WERI-Rb-1 (cell line): Measurements from ENCODE around the gene NUDT8.

Experiments used
- DNase-seq: peaks from one replicate; pipeline ENCODE4 v3.0.0-alpha.2; 2020
- H3K27ac ChIP-seq: fragments of 250-450 bp; sonication (Bioruptor Pico); 2 replicates; pipeline ENCODE4 v1.5.1; 2020; ENCODE audit warnings: mild to moderate bottlenecking, moderate library complexity
- H3K27me3 ChIP-seq: fragments of 250-450 bp; sonication (Bioruptor Pico); 2 replicates; pipeline ENCODE4 v1.5.1; 2021; ENCODE audit warnings: mild to moderate bottlenecking, low read depth, moderate library complexity; ENCODE audit not compliant: insufficient read depth, severe bottlenecking
- H3K36me3 ChIP-seq: fragments of 250-450 bp; sonication (Bioruptor Pico); 2 replicates; pipeline ENCODE4 v1.5.1; 2020; ENCODE audit warnings: mild to moderate bottlenecking, moderate library complexity
- H3K4me3 ChIP-seq: 2 replicates; pipeline ENCODE4 v1.5.1; 2011; ENCODE audit warnings: low read depth, mild to moderate bottlenecking, control low read depth, low read length
- H3K9me3 ChIP-seq: fragments of 250-450 bp; sonication (Bioruptor Pico); 2 replicates; pipeline ENCODE4 v1.5.1; 2021; ENCODE audit warnings: mild to moderate bottlenecking, moderate library complexity; ENCODE audit not compliant: severe bottlenecking
- CTCF ChIP-seq: IDR thresholded peaks from 2 replicates; pipeline ENCODE4 v1.5.1; 2011; ENCODE audit warnings: low read depth, mild to moderate bottlenecking, control low read depth, inconsistent platforms, low read length

NUDT8 gene

GRCh38 chr11:67666303-67666645, 36.5 kb upstream of the NUDT8 start:
- Histone ChIP-seq H3K27ac (no peak overlapping the region), H3K9me3 (no peaks in the 10 kb centered on the region), H3K4me3 (no peak overlapping the region), H3K36me3 (no peaks in the 10 kb centered on the region), H3K27me3 (no peaks in the 10 kb centered on the region)
- DNase-seq = no peak
- TF ChIP-seq CTCF = no peak

GRCh38 chr11:67665541-67666302, 36.0 kb upstream of the NUDT8 start:
- Histone ChIP-seq H3K36me3 (no peaks in the 10 kb centered on the region), H3K9me3 (no peaks in the 10 kb centered on the region), H3K4me3 (no peak overlapping the region), H3K27me3 (no peaks in the 10 kb centered on the region), H3K27ac (no peak overlapping the region)
- peak; percentile 61 for DNase-seq
- TF ChIP-seq CTCF = peak; percentile 71

- no peaks in the 10 kb centered on the region for H3K9me3 ChIP-seq
- no peak overlapping the region for H3K4me3 ChIP-seq
- DNase-seq = no peak
- no peaks in the 10 kb centered on the region for H3K36me3 ChIP-seq
- H3K27me3 ChIP-seq = no peaks in the 10 kb centered on the region
- no peak for TF ChIP-seq CTCF
- no peak overlapping the region for H3K27ac ChIP-seq
Measured at GRCh38 chr11:67664696-67665540, 35.2 kb upstream of the NUDT8 start.

- H3K27me3 ChIP-seq = no peaks in the 10 kb centered on the region
- TF ChIP-seq CTCF = no peak
- DNase-seq = no peak
- no peaks in the 10 kb centered on the region for H3K9me3 ChIP-seq
- H3K27ac ChIP-seq = no peak overlapping the region
- H3K36me3 ChIP-seq = no peaks in the 10 kb centered on the region
- no peak overlapping the region for H3K4me3 ChIP-seq
Measured at GRCh38 chr11:67664213-67664585, 34.5 kb upstream of the NUDT8 start.

- TF ChIP-seq CTCF = no peak
- no peak overlapping the region for H3K27ac ChIP-seq
Measured at GRCh38 chr11:67663532-67664212, 33.9 kb upstream of the NUDT8 start.

More at GRCh38 chr11:67663532-67664212, 33.9 kb upstream of the NUDT8 start:
- Histone ChIP-seq H3K27me3 (no peaks in the 10 kb centered on the region), H3K4me3 (no peak overlapping the region), H3K36me3 (no peaks in the 10 kb centered on the region), H3K9me3 (no peaks in the 10 kb centered on the region)
- no peak for DNase-seq
